Measurements from ENCODE around the gene ATAD3B. TPM values are rescaled to one million over a fixed set of nuclear protein-coding genes. Genes with fewer than 3 reads are reported as not detected.

The ATAD3B gene
- total and polyA plus RNA-seq, 2 donors (not counting 3 experiments of a cell fraction or from before 2014, with no cell fraction given), result 20.5 to 48.2 TPM

DNA sequence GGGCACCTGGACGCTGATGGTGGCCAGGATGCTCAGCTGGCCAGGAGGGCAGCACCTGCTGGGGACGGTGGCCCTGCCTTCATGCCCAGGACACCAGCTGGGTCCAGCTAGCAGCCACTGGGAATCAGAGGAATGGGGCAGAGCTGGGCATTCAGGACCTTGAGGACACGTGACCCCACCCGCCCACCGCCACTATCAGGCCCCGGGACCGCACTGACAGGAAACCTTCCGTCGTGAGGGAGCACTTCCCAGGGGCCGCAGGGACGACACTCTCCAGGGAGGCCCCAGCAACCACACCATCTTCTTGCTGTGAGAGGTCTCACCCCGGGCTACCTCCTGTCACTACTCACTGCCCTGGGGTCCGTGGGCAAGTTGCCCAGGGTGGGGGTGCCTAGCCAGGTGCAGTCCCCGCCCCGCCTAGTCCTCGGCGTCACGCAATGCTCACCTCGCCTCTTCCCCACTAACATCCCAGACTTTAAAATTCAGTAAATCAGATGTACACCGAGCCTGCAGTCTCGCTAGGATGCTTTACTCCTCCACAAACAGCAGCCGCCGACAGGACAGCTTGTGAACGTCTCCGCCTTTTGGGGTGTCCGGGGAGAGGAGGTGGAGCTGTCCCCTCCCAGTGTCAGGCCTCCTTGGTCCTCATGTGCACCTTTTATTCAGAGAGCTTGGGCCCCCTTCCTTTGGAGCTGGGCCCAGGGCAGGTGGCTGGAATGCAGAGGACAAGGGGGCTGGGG, 31.1 kb upstream of the ATAD3B start:
- Histone ChIP-seq H3K27ac (ENCODE audit: insufficient read depth, low read depth, low read length) (no peak overlapping the region), H2AFZ (ENCODE audit: low read depth, low read length) (no peak overlapping the region), H3K4me3 (replicated peaks in 1 of 3; ENCODE audit: insufficient read depth in 1 of 3, low read depth in 1 of 3, low read length in 3 of 3) (no peak overlapping the region), H3K9me3 (replicated peaks; ENCODE audit: control insufficient read depth, insufficient read depth, low read length) (no peaks in the 10 kb centered on the region), H4K20me1 (replicated peaks; ENCODE audit: control insufficient read depth, extremely low read depth, insufficient read depth, low read length) (no peaks in the 10 kb centered on the region), H3K4me1 (ENCODE audit: control insufficient read depth, extremely low read depth, insufficient read depth, low read length) (peaks cover 2% of the 10 kb centered on the region), H3K79me2 (ENCODE audit: control insufficient read depth, insufficient read depth, low read length) (no peaks in the 10 kb centered on the region), H3K27me3 (ENCODE audit: control insufficient read depth in 2 of 2, insufficient read depth in 2 of 2, low read length in 2 of 2) (no peaks in the 10 kb centered on the region), H3K36me3 (ENCODE audit: control insufficient read depth in 2 of 2, extremely low read depth in 1 of 2, insufficient read depth in 2 of 2, low read length in 2 of 2) (no peaks in the 10 kb centered on the region), H3K9ac (replicated peaks; ENCODE audit: extremely low read depth, insufficient read depth, low read length) (no peak overlapping the region), H3K4me2 (ENCODE audit: insufficient read depth, low read length) (no peak overlapping the region), H3K9me1 (replicated peaks; ENCODE audit: control insufficient read depth, extremely low read depth, insufficient read depth, low read length) (no peaks in the 10 kb centered on the region)
- dilution Hi-C loops (cut with MboI; ENCODE audit: extremely low pct_ligation_motif_present, low sequenced_read_pairs) (no loop called here), intact Hi-C loops (cut with micrococcal nuclease) (loop anchor here (1.0 to 2.0 kb wide), 3 partner anchors 33 to 66 kb away; partner anchors contain the start of genes AURKAIP1, CCNL2 and MRPL20)
- TF ChIP-seq FOS (IDR thresholded peaks at IDR 0.05; ENCODE audit: borderline replicate concordance, insufficient read depth, low read length) (no peak), GATA2 (IDR thresholded peaks at IDR 0.05; ENCODE audit: insufficient read depth, insufficient read length, low read depth, low read length) (no peak), MYC (IDR thresholded peaks at IDR 0.05; ENCODE audit: low read depth, low read length) (no peak), CTCF (IDR thresholded peaks at IDR 0.05; ENCODE audit: extremely low read depth in 1 of 2, insufficient read depth in 1 of 2, low read depth in 1 of 2, low read length in 2 of 2) (no peak), EZH2 (IDR thresholded peaks at IDR 0.05; ENCODE audit: borderline replicate concordance, low read depth, low read length, severe bottlenecking) (no peak), POLR2AphosphoS5 (IDR thresholded peaks at IDR 0.05; ENCODE audit: insufficient read depth, low read depth, low read length) (no peak), JUN (IDR thresholded peaks at IDR 0.05; ENCODE audit: borderline replicate concordance, insufficient read depth, insufficient read length, low read depth) (no peak), MAX (IDR thresholded peaks at IDR 0.05; ENCODE audit: insufficient read depth, insufficient read length) (no peak)
- DNase-seq (ENCODE audit: low read depth, low spot score) (no peak), FAIRE-seq (no peak)
- ChIA-PET POLR2A (no interaction called here), CTCF (interaction anchor here (0.7 to 4.4 kb wide), 13 partner anchors 10 to 68 kb away, joined by 3 to 31 read pairs (median 8); partner anchors contain the start of genes ANKRD65, ATAD3C, AURKAIP1 and CCNL2)
- no TSS peak for BruUV-seq (replicated peaks)
